WERI-Rb-1 (cell line): ENCODE results near the gene MPEG1.

Experiments used
- DNase-seq: peaks from one replicate; pipeline ENCODE4 v3.0.0-alpha.2; 2020
- H3K27ac ChIP-seq: fragments of 250-450 bp; sonication (Bioruptor Pico); 2 replicates; pipeline ENCODE4 v1.5.1; 2020; ENCODE audit warnings: mild to moderate bottlenecking, moderate library complexity
- H3K27me3 ChIP-seq: fragments of 250-450 bp; sonication (Bioruptor Pico); 2 replicates; pipeline ENCODE4 v1.5.1; 2021; ENCODE audit warnings: mild to moderate bottlenecking, low read depth, moderate library complexity; ENCODE audit not compliant: insufficient read depth, severe bottlenecking
- H3K36me3 ChIP-seq: fragments of 250-450 bp; sonication (Bioruptor Pico); 2 replicates; pipeline ENCODE4 v1.5.1; 2020; ENCODE audit warnings: mild to moderate bottlenecking, moderate library complexity
- H3K4me3 ChIP-seq: 2 replicates; pipeline ENCODE4 v1.5.1; 2011; ENCODE audit warnings: low read depth, mild to moderate bottlenecking, control low read depth, low read length
- H3K9me3 ChIP-seq: fragments of 250-450 bp; sonication (Bioruptor Pico); 2 replicates; pipeline ENCODE4 v1.5.1; 2021; ENCODE audit warnings: mild to moderate bottlenecking, moderate library complexity; ENCODE audit not compliant: severe bottlenecking
- CTCF ChIP-seq: IDR thresholded peaks from 2 replicates; pipeline ENCODE4 v1.5.1; 2011; ENCODE audit warnings: low read depth, mild to moderate bottlenecking, control low read depth, inconsistent platforms, low read length

Gene MPEG1

GRCh38 chr11:59175091-59175501 lies 37.6 kb downstream of the MPEG1 start:
- Histone ChIP-seq H3K4me3 (no peak overlapping the region), H3K9me3 (peaks cover 8% of the 10 kb centered on the region), H3K27me3 (peaks cover 76% of the 10 kb centered on the region), H3K27ac (no peak overlapping the region), H3K36me3 (no peaks in the 10 kb centered on the region)
- no peak for TF ChIP-seq CTCF
- DNase-seq: no peak

DNA sequence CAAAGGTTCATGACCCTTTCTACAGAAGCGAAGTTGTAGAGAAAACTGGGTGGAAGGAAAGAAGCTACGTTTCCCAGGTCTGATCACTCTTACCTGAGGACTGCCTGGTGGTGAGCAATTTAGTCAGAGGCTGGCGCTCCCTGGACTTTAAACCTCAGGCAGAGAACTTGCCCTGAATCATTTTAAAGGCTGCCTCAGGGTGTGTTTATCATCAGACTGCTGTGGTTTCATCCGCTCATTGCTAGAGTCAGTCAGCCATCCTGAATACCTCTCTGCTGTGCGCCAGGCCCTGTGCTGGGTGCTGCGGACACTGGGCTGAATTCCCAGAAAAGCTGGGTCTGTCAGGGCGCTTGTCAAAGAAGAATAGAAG lies 38.1 kb downstream of the MPEG1 start:
- Histone ChIP-seq H3K9me3 (peaks cover 6% of the 10 kb centered on the region), H3K27me3 (peaks cover 75% of the 10 kb centered on the region), H3K36me3 (no peaks in the 10 kb centered on the region), H3K4me3 (no peak overlapping the region), H3K27ac (no peak overlapping the region)
- no peak for DNase-seq
- no peak for TF ChIP-seq CTCF

GRCh38 chr11:59173964-59174663 lies 38.6 kb downstream of the MPEG1 start:
- no peak for TF ChIP-seq CTCF
- Histone ChIP-seq H3K4me3 (no peak overlapping the region), H3K9me3 (peaks cover under 1% of the 10 kb centered on the region), H3K27me3 (peaks cover 76% of the 10 kb centered on the region), H3K27ac (no peak overlapping the region), H3K36me3 (no peaks in the 10 kb centered on the region)
- DNase-seq: no peak

- no peak for TF ChIP-seq CTCF
- Histone ChIP-seq H3K9me3 (no peaks in the 10 kb centered on the region), H3K4me3 (no peak overlapping the region), H3K27me3 (peaks cover 80% of the 10 kb centered on the region), H3K36me3 (no peaks in the 10 kb centered on the region), H3K27ac (no peak overlapping the region)
- DNase-seq: peak; percentile 15
These were observed 39.4 kb downstream of the MPEG1 start for GRCh38 chr11:59173080-59173963.

DNA sequence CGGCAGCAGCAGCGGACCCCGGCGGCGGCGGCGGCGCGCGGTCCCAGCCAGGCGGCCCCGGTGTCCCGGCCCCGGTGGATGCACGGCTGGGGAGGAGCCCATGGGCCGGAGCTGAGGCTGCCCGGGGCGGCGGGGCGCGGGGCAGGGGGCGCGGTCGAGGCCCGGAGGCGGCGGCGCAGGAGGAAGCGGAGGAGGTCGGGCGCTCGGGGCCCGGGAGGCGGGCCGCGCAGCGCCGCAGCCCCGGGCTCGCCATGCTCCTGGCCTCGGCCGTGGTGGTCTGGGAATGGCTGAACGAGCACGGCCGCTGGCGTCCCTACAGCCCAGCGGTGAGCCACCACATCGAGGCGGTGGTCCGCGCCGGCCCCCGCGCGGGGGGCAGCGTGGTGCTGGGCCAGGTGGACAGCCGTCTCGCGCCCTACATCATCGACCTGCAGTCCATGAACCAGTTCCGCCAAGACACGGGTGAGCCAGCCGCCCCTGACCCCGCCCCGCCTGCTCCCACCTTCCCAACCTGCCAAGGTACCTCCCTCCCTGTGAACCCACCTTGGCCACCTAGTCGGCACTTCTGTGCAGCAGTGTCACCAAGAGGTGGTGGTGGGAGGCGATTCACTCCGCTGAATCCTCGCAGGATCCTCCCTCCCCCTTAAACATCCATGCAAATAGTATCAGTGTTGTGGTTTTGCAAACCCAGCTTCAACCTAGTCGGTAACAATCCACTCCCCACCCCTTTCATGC lies 40.2 kb downstream of the MPEG1 start:
- TF ChIP-seq CTCF: no peak
- peak; percentile 11 for DNase-seq
- peaks cover 80% of the 10 kb centered on the region for H3K27me3 ChIP-seq
- no peaks in the 10 kb centered on the region for H3K36me3 ChIP-seq
- no peak overlapping the region for H3K27ac ChIP-seq
- peak overlapping the region; percentile 30 for H3K4me3 ChIP-seq
- H3K9me3 ChIP-seq: no peaks in the 10 kb centered on the region
